K562 (cell line): ENCODE results near the gene DARS1. TPM values are rescaled to one million over a fixed set of nuclear protein-coding genes. Genes with fewer than 3 reads are reported as not detected.

Experiments used
- ASH1L ChIP-seq: fragments of 450-650 bp; IDR thresholded peaks from 2 replicates; pipeline ENCODE4 v1.6.1; 2018; ENCODE audit warnings: borderline replicate concordance, mild to moderate bottlenecking, low read depth; ENCODE audit not compliant: partially characterized antibody
- CBFA2T3 ChIP-seq: fragments of 450-650 bp; IDR thresholded peaks from 2 replicates; pipeline ENCODE4 v1.6.1; 2017
- GABPA ChIP-seq: fragments of 200-800 bp; sonication (Bioruptor generic); conservative IDR thresholded peaks from 2 replicates; pipeline ENCODE4 v1.6.1; 2016; ENCODE audit warnings: low read depth, missing genetic modification characterization, missing compliant biosample characterization
- HDAC1 ChIP-seq, 2 experiments: fragments of 450-650 bp; IDR thresholded peaks; 2 replicates each; pipeline ENCODE4 v1.6.1; 2016 to 2017; ENCODE audit warnings: inconsistent platforms in 1 of 2, mild to moderate bottlenecking in 1 of 2, moderate library complexity in 1 of 2
- MEF2A ChIP-seq: IDR thresholded peaks from 2 replicates; pipeline ENCODE4 v1.6.1; 2011; ENCODE audit warnings: low read depth, mild to moderate bottlenecking, low read length, moderate library complexity; ENCODE audit not compliant: control insufficient read depth
- MTA2 ChIP-seq: fragments of 450-650 bp; IDR thresholded peaks from 2 replicates; pipeline ENCODE4 v1.6.1; 2016; ENCODE audit warnings: low read depth
- NCOR1 ChIP-seq: fragments of 450-650 bp; IDR thresholded peaks from 2 replicates; pipeline ENCODE4 v1.6.1; 2016; ENCODE audit warnings: mild to moderate bottlenecking, moderate library complexity
- OTX1 ChIP-seq: fragments of 450-650 bp; formaldehyde crosslinking; IDR thresholded peaks from 2 replicates; pipeline ENCODE4 v1.4.0; 2022; ENCODE audit warnings: mild to moderate bottlenecking
- SMARCA4 ChIP-seq: fragments of 450-650 bp; IDR thresholded peaks from 2 replicates; pipeline ENCODE4 v1.6.1; 2016
- TAF1 ChIP-seq: IDR thresholded peaks from 2 replicates; pipeline ENCODE4 v1.6.1; 2011; ENCODE audit warnings: mild to moderate bottlenecking, low read length, moderate library complexity; ENCODE audit not compliant: insufficient read depth, control insufficient read depth, severe bottlenecking; ENCODE audit errors: extremely low read depth
- ZNF134 ChIP-seq: fragments of 250-450 bp; sonication (Bioruptor Pico); conservative IDR thresholded peaks from 2 replicates; pipeline ENCODE4 v1.4.0; 2020
- ZNF589 ChIP-seq: fragments of 200-800 bp; sonication (Bioruptor generic); IDR thresholded peaks from 2 replicates; pipeline ENCODE4 v1.6.1; 2016; ENCODE audit warnings: low read depth, missing genetic modification characterization, missing compliant biosample characterization
- polyA plus RNA-seq, 8 experiments: library from polyadenylated mRNA; depleted of rRNA in 4 of 8; stranded (reverse) in 5 of 8; unstranded in 3 of 8; fragments of >200 nt; fragmentation: Nextera tagmentation in 2 of 8; fragmentation: Illumina TruSeq in 1 of 8; extraction: Ambion mirVana in 2 of 8; extraction: Trizol in 1 of 8; gene quantifications; 2 replicates each; pipeline versions ENCODE4 v1.2.1 to v1.2.3, GENCODE V29; 2011 to 2014; ENCODE audit warnings: inconsistent platforms in 1 of 8, missing spikeins in 1 of 8
- total RNA-seq, 7 experiments: library from RNA; depleted of rRNA in 6 of 7; stranded (reverse); fragments of >200 nt in 6 of 7; fragmentation: Illumina TruSeq in 2 of 7; extraction: Trizol in 2 of 7; gene quantifications; 2 replicates each; pipeline versions ENCODE4 v1.2.1 to v1.2.3, GENCODE V29; 2011 to 2021; ENCODE audit warnings: low replicate concordance in 1 of 7
- TF ChIP-seq, protein P1 (sequence below), 2 experiments: fragments of 450-650 bp; IDR thresholded peaks; 2 replicates each; pipeline ENCODE4 v1.6.1; 2018; ENCODE audit warnings: mild to moderate bottlenecking in 2 of 2, low read depth in 1 of 2; ENCODE audit not compliant: partially characterized antibody in 2 of 2
- TF ChIP-seq, protein P2 (sequence below), 2 experiments: fragments of 450-650 bp; formaldehyde crosslinking in 1 of 2; IDR thresholded peaks; 2 replicates each; pipeline versions ENCODE4 v1.4.0 to v1.6.1; 2014 to 2020; ENCODE audit warnings: mild to moderate bottlenecking in 2 of 2, borderline replicate concordance in 1 of 2, low read depth in 1 of 2
- TF ChIP-seq, protein P3 (sequence below): sonication (generic); formaldehyde crosslinking; IDR thresholded peaks from 2 replicates; pipeline ENCODE4 v1.8.0; 2022; ENCODE audit warnings: mild to moderate bottlenecking, low read depth, missing genetic modification reagents

The DARS1 gene
- total and polyA plus RNA-seq, 9 of the 15 experiments (the other 6 are each of a cell fraction or from before 2014, with no cell fraction given): 91.5 to 239 (median 98.0) TPM

DNA sequence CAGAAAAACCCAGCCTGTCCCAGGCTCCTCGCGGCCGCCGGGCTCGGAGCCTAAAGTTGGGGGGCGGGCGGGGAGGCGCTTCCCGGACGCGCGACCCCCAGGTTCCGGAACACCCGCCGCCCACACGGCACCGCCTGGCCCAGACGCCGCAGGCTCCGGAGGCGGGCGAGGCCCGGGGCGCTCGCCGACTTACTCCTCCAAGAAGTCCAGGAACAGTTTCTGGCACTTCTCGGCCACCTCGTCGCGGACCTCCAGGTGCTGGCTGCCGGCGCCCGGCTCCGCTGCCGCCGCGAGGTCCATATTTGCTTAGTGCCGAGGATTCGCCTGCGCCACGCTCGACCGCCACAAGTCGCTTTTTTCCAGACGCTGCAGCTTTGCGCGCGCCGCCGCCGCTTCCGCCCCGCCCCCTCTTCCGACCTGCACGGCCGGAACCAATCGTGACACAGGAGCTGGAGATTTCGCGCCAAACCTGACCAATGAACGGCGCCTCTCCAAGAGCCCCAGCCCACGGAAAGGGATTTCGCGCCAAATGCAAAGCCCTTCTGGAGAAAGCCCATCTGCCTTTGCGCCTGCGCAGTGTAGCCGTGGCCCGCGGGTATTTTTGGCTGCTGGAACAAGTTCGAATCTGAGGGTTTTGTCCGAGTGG, 109.2 kb downstream of the DARS1 start, which contains the start of gene MCM6 (continued):
- TF ChIP-seq OTX1 (no peak), CBFA2T3 (no peak), MTA2 (no peak), ZNF589 (CRISPR knock-in tag) (no peak), HDAC1 (IDR thresholded peaks at IDR 0.05) (peak in 1 of 2 experiments; percentile 46; a peak in 2 of 4 replicates), TAF1 (peak; percentile 89), SMARCA4 (no peak), ZNF134 (no peak), MEF2A (no peak), ASH1L (peak; percentile 78), GABPA (tag) (peak; percentile 73), NCOR1 (no peak)
- TF ChIP-seq, protein P1, sequence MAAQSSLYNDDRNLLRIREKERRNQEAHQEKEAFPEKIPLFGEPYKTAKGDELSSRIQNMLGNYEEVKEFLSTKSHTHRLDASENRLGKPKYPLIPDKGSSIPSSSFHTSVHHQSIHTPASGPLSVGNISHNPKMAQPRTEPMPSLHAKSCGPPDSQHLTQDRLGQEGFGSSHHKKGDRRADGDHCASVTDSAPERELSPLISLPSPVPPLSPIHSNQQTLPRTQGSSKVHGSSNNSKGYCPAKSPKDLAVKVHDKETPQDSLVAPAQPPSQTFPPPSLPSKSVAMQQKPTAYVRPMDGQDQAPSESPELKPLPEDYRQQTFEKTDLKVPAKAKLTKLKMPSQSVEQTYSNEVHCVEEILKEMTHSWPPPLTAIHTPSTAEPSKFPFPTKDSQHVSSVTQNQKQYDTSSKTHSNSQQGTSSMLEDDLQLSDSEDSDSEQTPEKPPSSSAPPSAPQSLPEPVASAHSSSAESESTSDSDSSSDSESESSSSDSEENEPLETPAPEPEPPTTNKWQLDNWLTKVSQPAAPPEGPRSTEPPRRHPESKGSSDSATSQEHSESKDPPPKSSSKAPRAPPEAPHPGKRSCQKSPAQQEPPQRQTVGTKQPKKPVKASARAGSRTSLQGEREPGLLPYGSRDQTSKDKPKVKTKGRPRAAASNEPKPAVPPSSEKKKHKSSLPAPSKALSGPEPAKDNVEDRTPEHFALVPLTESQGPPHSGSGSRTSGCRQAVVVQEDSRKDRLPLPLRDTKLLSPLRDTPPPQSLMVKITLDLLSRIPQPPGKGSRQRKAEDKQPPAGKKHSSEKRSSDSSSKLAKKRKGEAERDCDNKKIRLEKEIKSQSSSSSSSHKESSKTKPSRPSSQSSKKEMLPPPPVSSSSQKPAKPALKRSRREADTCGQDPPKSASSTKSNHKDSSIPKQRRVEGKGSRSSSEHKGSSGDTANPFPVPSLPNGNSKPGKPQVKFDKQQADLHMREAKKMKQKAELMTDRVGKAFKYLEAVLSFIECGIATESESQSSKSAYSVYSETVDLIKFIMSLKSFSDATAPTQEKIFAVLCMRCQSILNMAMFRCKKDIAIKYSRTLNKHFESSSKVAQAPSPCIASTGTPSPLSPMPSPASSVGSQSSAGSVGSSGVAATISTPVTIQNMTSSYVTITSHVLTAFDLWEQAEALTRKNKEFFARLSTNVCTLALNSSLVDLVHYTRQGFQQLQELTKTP (IDR thresholded peaks at IDR 0.05; ENCODE audit: low read depth in 1 of 2, partially characterized antibody in 2 of 2): no peak
- TF ChIP-seq, protein P2, sequence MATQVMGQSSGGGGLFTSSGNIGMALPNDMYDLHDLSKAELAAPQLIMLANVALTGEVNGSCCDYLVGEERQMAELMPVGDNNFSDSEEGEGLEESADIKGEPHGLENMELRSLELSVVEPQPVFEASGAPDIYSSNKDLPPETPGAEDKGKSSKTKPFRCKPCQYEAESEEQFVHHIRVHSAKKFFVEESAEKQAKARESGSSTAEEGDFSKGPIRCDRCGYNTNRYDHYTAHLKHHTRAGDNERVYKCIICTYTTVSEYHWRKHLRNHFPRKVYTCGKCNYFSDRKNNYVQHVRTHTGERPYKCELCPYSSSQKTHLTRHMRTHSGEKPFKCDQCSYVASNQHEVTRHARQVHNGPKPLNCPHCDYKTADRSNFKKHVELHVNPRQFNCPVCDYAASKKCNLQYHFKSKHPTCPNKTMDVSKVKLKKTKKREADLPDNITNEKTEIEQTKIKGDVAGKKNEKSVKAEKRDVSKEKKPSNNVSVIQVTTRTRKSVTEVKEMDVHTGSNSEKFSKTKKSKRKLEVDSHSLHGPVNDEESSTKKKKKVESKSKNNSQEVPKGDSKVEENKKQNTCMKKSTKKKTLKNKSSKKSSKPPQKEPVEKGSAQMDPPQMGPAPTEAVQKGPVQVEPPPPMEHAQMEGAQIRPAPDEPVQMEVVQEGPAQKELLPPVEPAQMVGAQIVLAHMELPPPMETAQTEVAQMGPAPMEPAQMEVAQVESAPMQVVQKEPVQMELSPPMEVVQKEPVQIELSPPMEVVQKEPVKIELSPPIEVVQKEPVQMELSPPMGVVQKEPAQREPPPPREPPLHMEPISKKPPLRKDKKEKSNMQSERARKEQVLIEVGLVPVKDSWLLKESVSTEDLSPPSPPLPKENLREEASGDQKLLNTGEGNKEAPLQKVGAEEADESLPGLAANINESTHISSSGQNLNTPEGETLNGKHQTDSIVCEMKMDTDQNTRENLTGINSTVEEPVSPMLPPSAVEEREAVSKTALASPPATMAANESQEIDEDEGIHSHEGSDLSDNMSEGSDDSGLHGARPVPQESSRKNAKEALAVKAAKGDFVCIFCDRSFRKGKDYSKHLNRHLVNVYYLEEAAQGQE (IDR thresholded peaks at IDR 0.05; ENCODE audit: borderline replicate concordance): peak; percentile 54
- TF ChIP-seq, protein P2 (CRISPR knock-in tag; IDR thresholded peaks at IDR 0.05; ENCODE audit: low read depth): no peak
- TF ChIP-seq, protein P3, sequence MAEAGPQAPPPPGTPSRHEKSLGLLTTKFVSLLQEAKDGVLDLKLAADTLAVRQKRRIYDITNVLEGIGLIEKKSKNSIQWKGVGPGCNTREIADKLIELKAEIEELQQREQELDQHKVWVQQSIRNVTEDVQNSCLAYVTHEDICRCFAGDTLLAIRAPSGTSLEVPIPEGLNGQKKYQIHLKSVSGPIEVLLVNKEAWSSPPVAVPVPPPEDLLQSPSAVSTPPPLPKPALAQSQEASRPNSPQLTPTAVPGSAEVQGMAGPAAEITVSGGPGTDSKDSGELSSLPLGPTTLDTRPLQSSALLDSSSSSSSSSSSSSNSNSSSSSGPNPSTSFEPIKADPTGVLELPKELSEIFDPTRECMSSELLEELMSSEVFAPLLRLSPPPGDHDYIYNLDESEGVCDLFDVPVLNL: peak; percentile 94
